ENCODE measurements around the gene TNS3. TPM values are rescaled to one million over a fixed set of nuclear protein-coding genes. Genes with fewer than 3 reads are reported as not detected.

The TNS3 gene
- total and polyA plus RNA-seq, 2 donors (not counting 3 experiments of a cell fraction or from before 2014, with no cell fraction given): 10.4 to 45.1 TPM

DNA sequence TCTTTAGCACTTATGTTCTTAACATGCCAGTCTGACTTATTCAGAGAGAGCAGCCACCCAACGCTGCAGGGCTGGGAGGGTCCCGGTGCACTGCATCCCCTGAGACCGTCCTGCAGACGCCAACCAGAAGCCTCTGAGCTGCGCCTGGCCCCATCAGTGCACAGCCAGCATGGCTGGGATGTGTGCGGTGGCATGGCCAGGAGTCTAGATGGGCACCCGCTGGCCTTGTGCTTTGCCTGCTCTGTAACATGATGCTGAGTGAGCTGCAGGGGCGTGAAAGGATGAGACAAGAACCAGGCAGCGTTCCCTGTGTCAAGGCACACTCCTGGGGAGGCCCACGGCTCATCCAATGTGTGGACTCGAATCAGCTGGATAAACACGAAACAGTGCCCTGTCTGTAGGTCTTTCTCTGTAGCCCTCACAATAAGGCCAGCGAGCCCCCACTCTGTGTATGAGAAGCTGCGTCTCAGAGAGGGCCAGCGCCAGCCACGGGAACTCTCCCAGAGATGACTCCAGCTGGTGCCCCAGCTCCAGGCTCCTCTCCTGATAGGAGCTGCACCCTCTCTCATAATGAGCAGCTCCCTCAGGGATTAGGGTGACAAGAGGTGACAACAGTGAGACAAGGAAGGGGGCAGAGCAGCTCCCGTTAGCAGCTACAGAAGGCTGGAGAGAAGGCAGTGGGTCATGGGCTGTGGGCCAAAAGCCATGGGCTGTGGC lies 96.8 kb downstream of the TNS3 start:
- Histone ChIP-seq H3K36me3 (ENCODE audit: control insufficient read depth in 2 of 2, extremely low read depth in 1 of 2, insufficient read depth in 2 of 2, low read length in 2 of 2) (no peaks in the 10 kb centered on the region), H4K20me1 (replicated peaks; ENCODE audit: control insufficient read depth, extremely low read depth, insufficient read depth, low read length) (no peaks in the 10 kb centered on the region), H2AFZ (ENCODE audit: low read depth, low read length) (no peak overlapping the region), H3K9me3 (replicated peaks; ENCODE audit: control insufficient read depth, insufficient read depth, low read length) (no peaks in the 10 kb centered on the region), H3K9ac (replicated peaks; ENCODE audit: extremely low read depth, insufficient read depth, low read length) (no peak overlapping the region), H3K4me2 (ENCODE audit: insufficient read depth, low read length) (no peak overlapping the region), H3K27ac (ENCODE audit: insufficient read depth, low read depth, low read length) (no peak overlapping the region), H3K27me3 (ENCODE audit: control insufficient read depth in 2 of 2, insufficient read depth in 2 of 2, low read length in 2 of 2) (no peaks in the 10 kb centered on the region), H3K79me2 (ENCODE audit: control insufficient read depth, insufficient read depth, low read length) (no peaks in the 10 kb centered on the region), H3K4me3 (replicated peaks in 1 of 3; ENCODE audit: insufficient read depth in 1 of 3, low read depth in 1 of 3, low read length in 3 of 3) (no peak overlapping the region), H3K9me1 (replicated peaks; ENCODE audit: control insufficient read depth, extremely low read depth, insufficient read depth, low read length) (no peaks in the 10 kb centered on the region), H3K4me1 (ENCODE audit: control insufficient read depth, extremely low read depth, insufficient read depth, low read length) (peaks cover 16% of the 10 kb centered on the region)
- CTCF ChIA-PET: interaction anchor here (3.5 kb wide), 1 partner anchor 334 kb away, joined by 21 read pairs; no protein-coding TSS in a partner anchor
- intact Hi-C loops (cut with micrococcal nuclease): no loop called here
- no peak for FAIRE-seq
- DNase-seq (ENCODE audit: low read depth, low spot score): no peak
- POLR2A ChIA-PET: interaction anchor here (0.5 to 0.9 kb wide), 2 partner anchors 16 to 31 kb away, joined by 3 read pairs; no protein-coding TSS in a partner anchor
- no TSS peak for BruUV-seq (replicated peaks)
- TF ChIP-seq POLR2AphosphoS5 (IDR thresholded peaks at IDR 0.05; ENCODE audit: insufficient read depth, low read depth, low read length): no peak
- no peak for TF ChIP-seq EZH2 (IDR thresholded peaks at IDR 0.05; ENCODE audit: borderline replicate concordance, low read depth, low read length, severe bottlenecking)
- no peak for TF ChIP-seq MYC (IDR thresholded peaks at IDR 0.05; ENCODE audit: low read depth, low read length)
- TF ChIP-seq, protein P1, sequence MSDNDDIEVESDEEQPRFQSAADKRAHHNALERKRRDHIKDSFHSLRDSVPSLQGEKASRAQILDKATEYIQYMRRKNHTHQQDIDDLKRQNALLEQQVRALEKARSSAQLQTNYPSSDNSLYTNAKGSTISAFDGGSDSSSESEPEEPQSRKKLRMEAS (IDR thresholded peaks at IDR 0.05; ENCODE audit: insufficient read depth, insufficient read length): no peak
- no peak for TF ChIP-seq POLR2A (IDR thresholded peaks at IDR 0.05; ENCODE audit: low read depth, low read length)
- no peak for TF ChIP-seq FOS (IDR thresholded peaks at IDR 0.05; ENCODE audit: borderline replicate concordance, insufficient read depth, low read length)
- TF ChIP-seq, protein P2, sequence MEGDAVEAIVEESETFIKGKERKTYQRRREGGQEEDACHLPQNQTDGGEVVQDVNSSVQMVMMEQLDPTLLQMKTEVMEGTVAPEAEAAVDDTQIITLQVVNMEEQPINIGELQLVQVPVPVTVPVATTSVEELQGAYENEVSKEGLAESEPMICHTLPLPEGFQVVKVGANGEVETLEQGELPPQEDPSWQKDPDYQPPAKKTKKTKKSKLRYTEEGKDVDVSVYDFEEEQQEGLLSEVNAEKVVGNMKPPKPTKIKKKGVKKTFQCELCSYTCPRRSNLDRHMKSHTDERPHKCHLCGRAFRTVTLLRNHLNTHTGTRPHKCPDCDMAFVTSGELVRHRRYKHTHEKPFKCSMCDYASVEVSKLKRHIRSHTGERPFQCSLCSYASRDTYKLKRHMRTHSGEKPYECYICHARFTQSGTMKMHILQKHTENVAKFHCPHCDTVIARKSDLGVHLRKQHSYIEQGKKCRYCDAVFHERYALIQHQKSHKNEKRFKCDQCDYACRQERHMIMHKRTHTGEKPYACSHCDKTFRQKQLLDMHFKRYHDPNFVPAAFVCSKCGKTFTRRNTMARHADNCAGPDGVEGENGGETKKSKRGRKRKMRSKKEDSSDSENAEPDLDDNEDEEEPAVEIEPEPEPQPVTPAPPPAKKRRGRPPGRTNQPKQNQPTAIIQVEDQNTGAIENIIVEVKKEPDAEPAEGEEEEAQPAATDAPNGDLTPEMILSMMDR (IDR thresholded peaks at IDR 0.05; ENCODE audit: extremely low read depth in 1 of 2, insufficient read depth in 1 of 2, low read depth in 1 of 2, low read length in 2 of 2): no peak
- no peak for TF ChIP-seq JUN (IDR thresholded peaks at IDR 0.05; ENCODE audit: borderline replicate concordance, insufficient read depth, insufficient read length, low read depth)
- dilution Hi-C loops (cut with MboI; ENCODE audit: extremely low pct_ligation_motif_present, low sequenced_read_pairs): no loop called here

All from endothelial cell of umbilical vein (primary cell).